Transverse colon (tissue), 3 donors: Measurements from ENCODE around the gene FBXL15.

Source experiments
- EP300 ChIP-seq: sonication (generic); formaldehyde crosslinking; IDR thresholded peaks from one replicate; pipeline ENCODE4 v1.6.1; 2017; ENCODE audit warnings: antibody characterized with exemption, low read depth
- TF ChIP-seq, protein P1 (sequence below), 5 experiments: fragments of 200-600 bp in 3 of 5; fragments of 450-650 bp in 2 of 5; sonication (generic) in 3 of 5; IDR thresholded peaks; 1 replicate in 2 of 5; 2 replicates in 3 of 5; pipeline ENCODE4 v1.5.1; 2016 to 2017; ENCODE audit warnings: antibody characterized with exemption in 5 of 5, inconsistent platforms in 3 of 5, mild to moderate bottlenecking in 2 of 5, moderate library complexity in 1 of 5

DNA sequence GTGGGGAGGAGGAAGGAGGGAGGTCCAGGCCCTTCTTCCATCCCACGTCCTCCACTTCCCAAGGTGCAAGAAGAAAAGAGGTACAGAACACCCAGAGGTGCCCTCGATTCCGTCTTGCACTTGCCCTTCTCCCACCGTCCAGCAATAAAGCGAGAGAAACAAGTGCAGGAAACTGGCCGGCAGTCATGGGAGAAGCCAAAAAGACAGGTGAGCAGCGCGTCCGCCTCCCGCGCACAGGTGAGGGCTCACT lies 29.4 kb downstream of the FBXL15 start:
- TF ChIP-seq, protein P1, sequence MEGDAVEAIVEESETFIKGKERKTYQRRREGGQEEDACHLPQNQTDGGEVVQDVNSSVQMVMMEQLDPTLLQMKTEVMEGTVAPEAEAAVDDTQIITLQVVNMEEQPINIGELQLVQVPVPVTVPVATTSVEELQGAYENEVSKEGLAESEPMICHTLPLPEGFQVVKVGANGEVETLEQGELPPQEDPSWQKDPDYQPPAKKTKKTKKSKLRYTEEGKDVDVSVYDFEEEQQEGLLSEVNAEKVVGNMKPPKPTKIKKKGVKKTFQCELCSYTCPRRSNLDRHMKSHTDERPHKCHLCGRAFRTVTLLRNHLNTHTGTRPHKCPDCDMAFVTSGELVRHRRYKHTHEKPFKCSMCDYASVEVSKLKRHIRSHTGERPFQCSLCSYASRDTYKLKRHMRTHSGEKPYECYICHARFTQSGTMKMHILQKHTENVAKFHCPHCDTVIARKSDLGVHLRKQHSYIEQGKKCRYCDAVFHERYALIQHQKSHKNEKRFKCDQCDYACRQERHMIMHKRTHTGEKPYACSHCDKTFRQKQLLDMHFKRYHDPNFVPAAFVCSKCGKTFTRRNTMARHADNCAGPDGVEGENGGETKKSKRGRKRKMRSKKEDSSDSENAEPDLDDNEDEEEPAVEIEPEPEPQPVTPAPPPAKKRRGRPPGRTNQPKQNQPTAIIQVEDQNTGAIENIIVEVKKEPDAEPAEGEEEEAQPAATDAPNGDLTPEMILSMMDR (IDR thresholded peaks at IDR 0.05), result no peak
- no peak for TF ChIP-seq EP300
